ENCODE results near the gene DNAH2. TPM values are rescaled to one million over a fixed set of nuclear protein-coding genes. Genes with fewer than 3 reads are reported as not detected.
"Not testable (repeated sequence)": the region's sequence is repeated elsewhere in the genome, so short reads cannot be mapped to it uniquely, and the experiment has no call there.

DNAH2 gene
- total RNA-seq, 1 donor from 2014 or later: 0.31 TPM

DNA sequence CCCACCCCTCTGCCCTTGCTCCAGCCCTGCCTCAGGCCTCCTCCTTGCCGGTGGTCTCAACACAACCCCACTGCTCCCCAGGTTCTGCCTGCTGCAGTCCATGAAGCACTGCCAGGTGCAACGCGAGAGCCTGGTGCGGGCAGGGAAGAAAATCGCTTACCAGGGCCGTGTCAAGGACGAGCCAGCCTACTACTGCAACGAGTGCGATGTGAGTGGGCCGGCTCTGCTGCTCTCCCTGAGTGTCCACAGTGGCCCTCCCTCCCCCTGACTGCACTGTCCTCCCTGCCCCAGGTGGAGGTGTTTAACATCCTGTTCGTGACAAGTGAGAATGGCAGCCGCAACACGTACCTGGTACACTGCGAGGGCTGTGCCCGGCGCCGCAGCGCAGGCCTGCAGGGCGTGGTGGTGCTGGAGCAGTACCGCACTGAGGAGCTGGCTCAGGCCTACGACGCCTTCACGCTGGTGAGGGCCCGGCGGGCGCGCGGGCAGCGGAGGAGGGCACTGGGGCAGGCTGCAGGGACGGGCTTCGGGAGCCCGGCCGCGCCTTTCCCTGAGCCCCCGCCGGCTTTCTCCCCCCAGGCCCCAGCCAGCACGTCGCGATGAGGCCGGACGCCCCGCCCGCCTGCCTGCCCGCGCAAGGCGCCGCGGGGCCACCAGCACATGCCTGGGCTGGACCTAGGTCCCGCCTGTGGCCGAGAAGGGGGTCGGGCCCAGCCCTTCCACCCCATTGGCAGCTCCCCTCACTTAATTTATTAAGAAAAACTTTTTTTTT is 135.6 kb downstream of the DNAH2 start:
- no peak for DNase-seq (ENCODE audit: low spot score)
- no peak for ATAC-seq
- intact Hi-C loops (cut with DNase I): loop anchor here (10.0 kb wide), 1 partner anchor 838 kb away; the partner anchor contains the start of gene RNASEK

DNA sequence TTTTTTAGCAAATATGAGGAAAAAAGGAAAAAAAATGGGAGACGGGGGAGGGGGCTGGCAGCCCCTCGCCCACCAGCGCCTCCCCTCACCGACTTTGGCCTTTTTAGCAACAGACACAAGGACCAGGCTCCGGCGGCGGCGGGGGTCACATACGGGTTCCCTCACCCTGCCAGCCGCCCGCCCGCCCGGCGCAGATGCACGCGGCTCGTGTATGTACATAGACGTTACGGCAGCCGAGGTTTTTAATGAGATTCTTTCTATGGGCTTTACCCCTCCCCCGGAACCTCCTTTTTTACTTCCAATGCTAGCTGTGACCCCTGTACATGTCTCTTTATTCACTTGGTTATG is 136.1 kb downstream of the DNAH2 start:
- intact Hi-C loops (cut with DNase I): loop anchor here (10.0 kb wide), 1 partner anchor 839 kb away; the partner anchor contains the start of gene RNASEK
- DNase-seq (ENCODE audit: low spot score) (no peak), ATAC-seq (no peak)

GRCh38 chr17:7854078-7854777 is 136.7 kb downstream of the DNAH2 start:
- intact Hi-C loops (cut with DNase I): loop anchor here (10.0 kb wide), 1 partner anchor 839 kb away; the partner anchor contains the start of gene RNASEK

DNA sequence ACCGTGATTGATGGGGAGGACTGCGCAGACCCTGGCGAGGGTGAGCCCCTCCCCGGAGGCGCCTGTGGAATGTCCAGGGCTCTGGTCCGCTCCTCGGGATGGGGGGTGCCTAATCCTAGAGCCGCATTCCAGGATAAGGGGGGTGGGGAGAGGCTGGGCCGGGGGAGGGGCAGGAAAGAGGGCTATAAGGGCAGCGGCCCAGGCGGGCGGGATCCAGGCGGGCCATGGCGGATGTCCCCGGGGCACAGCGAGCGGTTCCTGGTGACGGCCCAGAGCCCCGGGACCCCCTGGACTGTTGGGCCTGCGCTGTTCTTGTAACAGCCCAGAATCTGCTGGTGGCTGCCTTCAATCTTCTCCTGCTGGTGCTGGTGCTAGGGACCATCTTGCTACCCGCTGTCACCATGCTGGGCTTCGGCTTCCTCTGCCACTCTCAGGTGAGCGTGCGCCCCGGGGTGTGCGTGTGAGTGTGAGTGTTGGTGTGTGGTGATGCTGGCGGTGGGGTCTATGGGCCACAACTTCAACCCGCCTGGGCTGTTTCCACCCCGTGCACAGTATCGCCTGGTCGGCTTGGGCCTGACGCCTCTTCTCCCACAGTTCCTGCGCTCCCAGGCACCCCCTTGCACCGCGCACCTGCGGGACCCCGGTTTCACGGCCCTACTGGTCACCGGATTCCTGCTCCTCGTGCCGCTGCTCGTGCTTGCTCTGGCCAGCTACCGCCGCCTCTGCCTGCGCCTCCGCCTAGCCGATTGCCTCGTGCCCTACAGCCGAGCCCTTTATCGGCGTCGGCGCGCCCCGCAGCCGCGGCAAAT is 137.5 kb downstream of the DNAH2 start, which contains the start of gene TMEM88:
TSS of gene TMEM88 (plus strand) at position 216 of the 809 bp plus-strand sequence. CDS start at position 225, 9 bp downstream.
- DNase-seq (ENCODE audit: low spot score) (peak; percentile 68), ATAC-seq (no peak)
- intact Hi-C loops (cut with DNase I): loop anchor here (10.0 kb wide), 1 partner anchor 840 kb away; the partner anchor contains the start of gene RNASEK

More at GRCh38 chr17:7854078-7854777, 136.7 kb downstream of the DNAH2 start:
- DNase-seq (ENCODE audit: low spot score) (no peak), ATAC-seq (no peak)

GRCh38 chr17:7855660-7856010 is 138.1 kb downstream of the DNAH2 start:
- peak; percentile 78 for DNase-seq (ENCODE audit: low spot score)

GRCh38 chr17:7856011-7856810 is 138.7 kb downstream of the DNAH2 start:
- intact Hi-C loops (cut with DNase I): loop anchor here (10.0 kb wide), 1 partner anchor 841 kb away; the partner anchor contains the start of gene RNASEK
- DNase-seq (ENCODE audit: low spot score): peak; percentile 78
- ATAC-seq: peak; percentile 4

More at GRCh38 chr17:7855660-7856010, 138.1 kb downstream of the DNAH2 start:
- intact Hi-C loops (cut with DNase I): loop anchor here (10.0 kb wide), 1 partner anchor 841 kb away; the partner anchor contains the start of gene RNASEK
- ATAC-seq: no peak

DNA sequence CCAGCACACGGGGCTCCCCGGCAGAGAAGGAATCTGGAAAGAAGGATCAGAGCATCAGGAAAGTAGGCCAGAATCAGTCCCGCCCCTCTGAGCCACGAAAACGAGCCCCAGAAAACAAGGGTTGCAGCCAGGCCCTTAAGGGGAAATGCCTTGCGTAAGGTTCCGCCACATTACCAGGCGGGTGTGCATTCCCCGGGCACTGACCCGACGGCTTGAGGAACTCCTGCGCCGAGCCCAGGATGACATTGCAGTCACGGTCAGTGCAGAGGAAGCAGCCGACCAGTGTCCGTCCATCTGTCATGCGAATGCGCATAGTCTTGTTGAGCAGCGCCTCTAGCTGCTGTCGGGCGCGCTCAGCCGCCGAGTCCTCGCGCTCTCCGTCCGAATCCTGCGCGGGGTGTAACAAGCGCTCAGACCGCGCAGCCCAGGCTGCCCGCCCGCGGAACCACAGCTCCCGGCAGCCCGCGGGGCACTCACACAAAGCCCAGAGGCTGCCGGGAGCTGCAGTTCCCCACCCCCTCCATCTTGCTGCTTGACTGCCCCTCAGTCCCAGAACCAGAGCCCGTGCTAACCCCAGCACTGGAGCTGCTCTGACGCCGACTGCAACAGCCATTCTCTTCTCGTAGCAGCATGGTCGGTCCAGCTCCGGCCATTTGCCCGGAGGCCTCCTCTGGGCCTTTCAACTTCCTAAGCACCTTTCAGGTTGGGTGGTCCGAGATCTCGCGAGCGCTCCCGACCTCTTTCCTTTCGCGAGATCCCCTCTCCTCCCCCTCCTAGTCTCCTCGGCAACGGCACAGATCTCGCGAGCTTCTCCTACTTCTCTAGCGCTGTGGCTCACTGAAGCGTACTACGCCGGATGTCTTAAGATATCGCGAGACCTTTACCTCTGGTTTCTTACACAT is 139.5 kb downstream of the DNAH2 start, which contains the start of gene NAA38:
TSS of gene NAA38 (minus strand) at position 749 of the 902 bp plus-strand sequence. CDS start at position 653, 96 bp downstream.
- intact Hi-C loops (cut with DNase I): loop anchor here (10.0 kb wide), 1 partner anchor 842 kb away; the partner anchor contains the start of gene RNASEK
- ATAC-seq (peak; percentile 94), DNase-seq (ENCODE audit: low spot score) (peak; percentile 97)

GRCh38 chr17:7857713-7858521 is 140.4 kb downstream of the DNAH2 start, which contains the start of gene CYB5D1:
CYB5D1 (plus strand) TSS chr17:7858003; CDS start chr17:7858135, 132 bp downstream.
- ATAC-seq (peak; percentile 81), DNase-seq (ENCODE audit: low spot score) (peak; percentile 94)
- intact Hi-C loops (cut with DNase I): loop anchor here (10.0 kb wide), 1 partner anchor 843 kb away; the partner anchor contains the start of gene RNASEK

DNA sequence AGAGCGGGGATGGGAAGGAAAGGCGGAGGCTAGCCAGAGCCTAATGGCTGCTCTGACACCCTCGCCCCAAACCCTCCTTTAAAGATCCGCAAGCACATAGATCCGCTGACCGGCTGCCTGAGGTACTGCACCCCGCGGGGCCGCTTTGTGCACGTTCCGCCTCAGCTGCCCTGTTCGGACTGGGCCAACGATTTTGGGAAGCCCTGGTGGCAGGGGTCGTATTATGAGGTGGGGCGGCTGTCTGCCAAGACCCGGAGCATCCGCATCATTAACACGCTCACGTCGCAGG is 140.9 kb downstream of the DNAH2 start:
- intact Hi-C loops (cut with DNase I): loop anchor here (10.0 kb wide), 1 partner anchor 844 kb away; the partner anchor contains the start of gene RNASEK
- no peak for ATAC-seq
- peak; percentile 72 for DNase-seq (ENCODE audit: low spot score)

GRCh38 chr17:7859028-7859427 is 141.5 kb downstream of the DNAH2 start:
- DNase-seq (ENCODE audit: low spot score): no peak
- no peak for ATAC-seq
- intact Hi-C loops (cut with DNase I): loop anchor here (10.0 kb wide), 1 partner anchor 844 kb away; the partner anchor contains the start of gene RNASEK

GRCh38 chr17:7862692-7863437 is 145.3 kb downstream of the DNAH2 start:
- intact Hi-C loops (cut with DNase I): loop anchor here (10.0 kb wide), 1 partner anchor 122 kb away; no protein-coding TSS in a partner anchor
- DNase-seq (ENCODE audit: low spot score) (peak; percentile 75), ATAC-seq (no peak)

- intact Hi-C loops (cut with DNase I): loop anchor here (10.0 kb wide), 1 partner anchor 120 kb away; no protein-coding TSS in a partner anchor
- ATAC-seq; DNase-seq (ENCODE audit: low spot score): not testable (repeated sequence)
Observed at GRCh38 chr17:7864384-7864783, 146.8 kb downstream of the DNAH2 start.

DNA sequence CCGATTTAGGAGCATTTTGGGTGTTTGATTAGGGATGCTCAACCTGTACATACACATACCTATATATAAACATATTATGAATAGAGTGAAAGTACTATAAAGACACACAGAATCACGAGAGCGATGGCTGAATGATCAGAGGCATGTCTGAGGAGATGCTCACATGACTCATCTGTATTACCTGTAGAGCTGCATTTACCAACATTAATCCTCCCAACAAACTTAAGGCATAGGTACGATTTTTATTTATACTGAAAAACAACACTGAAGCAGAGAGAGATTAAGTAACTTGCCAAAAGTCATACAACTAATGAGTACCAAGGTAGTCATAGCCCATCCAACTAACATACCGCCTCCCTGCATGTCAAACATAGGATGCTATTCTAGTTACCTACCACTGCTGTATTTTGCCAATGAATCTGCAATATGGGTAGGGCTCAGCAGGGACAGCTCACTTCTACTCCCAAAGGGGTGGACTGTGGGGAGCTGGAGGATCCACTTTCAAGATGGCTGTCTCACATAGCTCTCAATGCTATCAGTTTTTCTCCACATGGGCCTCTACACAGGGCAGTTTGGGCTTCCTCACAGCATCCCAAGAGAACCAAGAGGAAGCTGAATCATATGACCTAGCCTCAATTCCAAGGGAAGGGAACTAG is 147.6 kb downstream of the DNAH2 start:
- intact Hi-C loops (cut with DNase I): loop anchor here (10.0 kb wide), 1 partner anchor 120 kb away; no protein-coding TSS in a partner anchor
- ATAC-seq: no peak

GRCh38 chr17:7867881-7868329 is 150.4 kb downstream of the DNAH2 start:
- intact Hi-C loops (cut with DNase I): loop anchor here (10.0 kb wide), 1 partner anchor 117 kb away; no protein-coding TSS in a partner anchor
- ATAC-seq (no peak), DNase-seq (ENCODE audit: low spot score) (no peak)

More for the DNA sequence above, 147.6 kb downstream of the DNAH2 start:
- no peak for DNase-seq (ENCODE audit: low spot score)

Measured in sciatic nerve (tissue), 2 donors.